CD8-positive, alpha-beta memory T cell (primary cell): ENCODE measurements around the gene IL12A. TPM values are rescaled to one million over a fixed set of nuclear protein-coding genes. Genes with fewer than 3 reads are reported as not detected.

Experiments
- CTCF ChIA-PET: fragments of 350-600 bp; sonication (Branson Sonifier 250); formaldehyde crosslinking; loops from one replicate; lab custom pipeline; 2021; ENCODE audit warnings: antibody characterized with exemption; lab: Charles Lee
- POLR2A ChIA-PET: fragments of 350-600 bp; sonication (Branson Sonifier 250); formaldehyde crosslinking; loops from one replicate; lab custom pipeline; 2021; ENCODE audit warnings: antibody characterized with exemption; lab: Charles Lee
- DNase-seq, 5 donors: peaks; one replicate each; pipeline versions ENCODE4 v3.0.0 to v3.0.0-alpha.2; 2020 to 2022; ENCODE audit warnings: mixed read lengths in 1 of 5
- H3K27ac ChIP-seq: one replicate; pipeline ENCODE4 v1.7.0; 2013; ENCODE audit warnings: low read depth, mild to moderate bottlenecking, low read length, moderate library complexity
- H3K27me3 ChIP-seq: 2 replicates; pipeline ENCODE4 v1.7.0; 2013; ENCODE audit warnings: low read length, mild to moderate bottlenecking; ENCODE audit not compliant: insufficient read depth, poor library complexity, severe bottlenecking
- H3K36me3 ChIP-seq: 2 replicates; pipeline ENCODE4 v1.7.0; 2013; ENCODE audit warnings: mild to moderate bottlenecking, low read length, moderate library complexity; ENCODE audit not compliant: insufficient read depth
- H3K4me1 ChIP-seq: 2 replicates; pipeline ENCODE4 v1.7.0; 2013; ENCODE audit warnings: mild to moderate bottlenecking, low read length, moderate library complexity; ENCODE audit not compliant: insufficient read depth
- H3K4me3 ChIP-seq: 2 replicates; pipeline ENCODE4 v1.7.0; 2013; ENCODE audit warnings: mild to moderate bottlenecking, low read length
- H3K9me3 ChIP-seq: 2 replicates; pipeline ENCODE4 v1.7.0; 2013; ENCODE audit warnings: mild to moderate bottlenecking, low read length
- H3K27ac Mint-ChIP-seq, 8 donors: one replicate each; pipeline ENCODE4 v1.8.0; 2020 to 2021; ENCODE audit warnings: mixed read lengths in 8 of 8, mild to moderate bottlenecking in 6 of 8, inconsistent platforms in 3 of 8, moderate library complexity in 3 of 8
- H3K27me3 Mint-ChIP-seq, 2 donors: one replicate each; pipeline ENCODE4 v1.8.0; 2020 to 2021; ENCODE audit warnings: mixed read lengths in 2 of 2, mild to moderate bottlenecking in 1 of 2, moderate library complexity in 1 of 2
- H3K36me3 Mint-ChIP-seq, 3 donors: one replicate each; pipeline ENCODE4 v1.8.0; 2020 to 2021; ENCODE audit warnings: mixed read lengths in 3 of 3, inconsistent platforms in 1 of 3, mild to moderate bottlenecking in 1 of 3
- H3K4me1 Mint-ChIP-seq, 3 donors: one replicate each; pipeline ENCODE4 v1.8.0; 2020 to 2021; ENCODE audit warnings: mixed read lengths in 3 of 3, inconsistent platforms in 1 of 3, mild to moderate bottlenecking in 1 of 3
- H3K4me3 Mint-ChIP-seq, 7 donors: one replicate each; pipeline ENCODE4 v1.8.0; 2020 to 2021; ENCODE audit warnings: mixed read lengths in 7 of 7, mild to moderate bottlenecking in 6 of 7, moderate library complexity in 4 of 7, inconsistent platforms in 2 of 7
- H3K9me3 Mint-ChIP-seq, 5 donors: one replicate each; pipeline ENCODE4 v1.8.0; 2020 to 2022; ENCODE audit warnings: mixed read lengths in 5 of 5, mild to moderate bottlenecking in 3 of 5, moderate library complexity in 2 of 5, inconsistent platforms in 1 of 5
- polyA plus RNA-seq: library from polyadenylated mRNA; unstranded; fragments of 300-500 nt; fragmentation: Illumina TruSeq; gene quantifications from one replicate; pipeline ENCODE4 v1.2.3, GENCODE V29; 2021
- total RNA-seq, 2 experiments: library from RNA; stranded (reverse); gene quantifications; one replicate each; pipeline ENCODE4 v1.2.3, GENCODE V29; 2021

Gene IL12A
- total and polyA plus RNA-seq, 3 experiments from 2014 or later = 0.79 TPM; not detected in 2

GRCh38 chr3:159951540-159951939, 37.1 kb upstream of the IL12A start:
- no peaks in the 10 kb centered on the region for H3K4me1 Mint-ChIP-seq
- H3K36me3 Mint-ChIP-seq = no peaks in the 10 kb centered on the region
- H3K27ac Mint-ChIP-seq = no peak overlapping the region
- no peak for DNase-seq
- Histone ChIP-seq H3K27me3 (no peaks in the 10 kb centered on the region), H3K36me3 (no peaks in the 10 kb centered on the region), H3K27ac (no peak overlapping the region), H3K4me1 (no peaks in the 10 kb centered on the region), H3K4me3 (no peak overlapping the region), H3K9me3 (no peaks in the 10 kb centered on the region)
- CTCF ChIA-PET = no interaction called here
- H3K27me3 Mint-ChIP-seq = peaks cover 8 to 57% of the 10 kb centered on the region in 2 donors
- no peak overlapping the region for H3K4me3 Mint-ChIP-seq
- POLR2A ChIA-PET = no interaction called here
- no peaks in the 10 kb centered on the region for H3K9me3 Mint-ChIP-seq

DNA sequence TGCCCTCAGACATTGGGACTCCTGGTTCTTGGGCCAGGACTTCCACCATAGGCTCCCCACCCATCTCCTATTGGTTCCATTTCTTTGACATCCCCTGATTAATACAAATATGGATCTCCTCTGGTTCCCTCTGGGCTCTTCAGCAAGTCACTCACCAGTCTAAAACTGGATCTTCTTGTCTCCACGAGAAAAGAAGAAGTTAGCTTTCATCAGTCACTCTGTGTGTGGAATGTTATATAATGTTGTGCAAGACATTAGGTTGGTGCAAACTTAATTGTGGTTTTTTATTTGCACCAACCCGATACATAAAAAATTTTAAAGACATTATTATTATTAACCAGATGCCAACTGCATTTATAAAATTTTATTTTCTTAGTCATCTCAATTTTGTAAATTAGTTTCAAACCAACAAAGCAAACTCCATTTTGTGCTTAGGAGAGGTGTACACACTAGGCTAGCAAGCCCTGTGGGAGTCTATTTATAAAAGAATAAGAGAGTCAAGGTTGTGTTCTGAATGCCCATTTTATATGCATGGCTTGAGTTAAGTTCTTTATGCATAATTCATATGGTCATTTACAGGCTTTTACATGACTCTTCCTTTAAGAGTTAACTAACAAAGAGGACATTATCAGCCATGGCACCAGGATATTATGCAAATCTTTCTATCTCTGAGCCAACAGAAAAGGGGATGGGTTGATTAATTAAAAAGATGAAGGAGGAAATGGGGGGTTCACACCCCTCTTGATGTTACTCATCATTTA, 35.1 kb upstream of the IL12A start:
- Histone ChIP-seq H3K36me3 (no peaks in the 10 kb centered on the region), H3K4me3 (no peak overlapping the region), H3K27ac (no peak overlapping the region), H3K9me3 (no peaks in the 10 kb centered on the region), H3K4me1 (no peaks in the 10 kb centered on the region), H3K27me3 (no peaks in the 10 kb centered on the region)
- no peaks in the 10 kb centered on the region for H3K9me3 Mint-ChIP-seq
- CTCF ChIA-PET = interaction anchor here (1.6 kb wide), 1 partner anchor 11 kb away, joined by 4 read pairs; no protein-coding TSS in a partner anchor
- H3K27me3 Mint-ChIP-seq = peaks cover 6 to 51% of the 10 kb centered on the region in 2 donors
- DNase-seq = no peak
- H3K4me1 Mint-ChIP-seq = no peaks in the 10 kb centered on the region
- H3K27ac Mint-ChIP-seq = no peak overlapping the region
- POLR2A ChIA-PET = no interaction called here
- no peak overlapping the region for H3K4me3 Mint-ChIP-seq
- H3K36me3 Mint-ChIP-seq = no peaks in the 10 kb centered on the region

DNA sequence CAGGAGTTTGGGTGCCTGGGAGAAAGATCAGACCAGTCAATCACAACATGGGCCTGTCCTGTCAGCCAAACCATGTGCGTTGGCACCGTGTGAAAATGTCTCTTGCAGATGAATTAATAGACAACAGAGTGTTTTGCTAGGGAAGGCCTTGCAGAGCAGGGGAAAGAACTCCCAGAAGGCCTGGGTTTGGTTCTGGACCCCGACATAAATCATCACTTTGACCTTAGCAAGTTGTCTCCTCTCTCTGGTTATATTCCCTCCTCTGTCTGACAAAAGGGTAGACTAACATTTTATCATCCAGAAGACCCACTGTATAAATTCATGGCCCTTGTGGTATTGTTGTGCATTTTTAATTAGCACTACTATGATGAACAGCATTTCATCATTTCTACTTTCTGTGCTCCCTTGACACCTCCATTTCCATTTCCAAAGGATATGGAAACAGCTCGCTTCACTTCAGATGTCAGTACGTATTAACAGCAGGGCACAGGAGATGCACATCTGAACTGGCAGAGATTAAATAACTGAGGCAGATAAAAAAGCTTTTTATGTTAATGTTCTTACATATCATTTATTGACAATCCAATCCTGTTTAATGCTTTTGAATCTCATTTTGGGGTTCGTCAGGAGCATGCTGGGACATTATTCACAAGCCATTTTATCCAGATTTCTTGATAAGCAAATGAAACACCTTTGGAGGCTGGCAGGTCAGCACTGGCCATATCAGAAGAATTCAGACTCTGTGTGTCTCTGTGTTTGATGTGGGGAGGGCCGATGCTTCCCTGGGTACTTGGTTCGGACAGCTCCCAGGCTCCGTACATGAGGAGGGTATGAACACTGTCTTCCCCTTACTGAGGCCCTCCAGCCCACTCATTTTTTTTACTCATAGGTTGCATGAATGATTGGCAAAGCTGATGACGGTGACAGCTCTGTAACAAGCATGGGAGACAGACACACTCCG, 28.2 kb upstream of the IL12A start:
- no peaks in the 10 kb centered on the region for H3K9me3 Mint-ChIP-seq
- DNase-seq = no peak
- ChIA-PET POLR2A (no interaction called here), CTCF (no interaction called here)
- Histone ChIP-seq H3K4me3 (no peak overlapping the region), H3K36me3 (no peaks in the 10 kb centered on the region), H3K4me1 (no peaks in the 10 kb centered on the region), H3K9me3 (no peaks in the 10 kb centered on the region), H3K27me3 (no peaks in the 10 kb centered on the region), H3K27ac (no peak overlapping the region)
- H3K27ac Mint-ChIP-seq = no peak overlapping the region
- no peak overlapping the region for H3K4me3 Mint-ChIP-seq
- H3K36me3 Mint-ChIP-seq = no peaks in the 10 kb centered on the region
- no peaks in the 10 kb centered on the region for H3K4me1 Mint-ChIP-seq
- H3K27me3 Mint-ChIP-seq = peaks cover under 1 to 9% of the 10 kb centered on the region in 2 donors

DNA sequence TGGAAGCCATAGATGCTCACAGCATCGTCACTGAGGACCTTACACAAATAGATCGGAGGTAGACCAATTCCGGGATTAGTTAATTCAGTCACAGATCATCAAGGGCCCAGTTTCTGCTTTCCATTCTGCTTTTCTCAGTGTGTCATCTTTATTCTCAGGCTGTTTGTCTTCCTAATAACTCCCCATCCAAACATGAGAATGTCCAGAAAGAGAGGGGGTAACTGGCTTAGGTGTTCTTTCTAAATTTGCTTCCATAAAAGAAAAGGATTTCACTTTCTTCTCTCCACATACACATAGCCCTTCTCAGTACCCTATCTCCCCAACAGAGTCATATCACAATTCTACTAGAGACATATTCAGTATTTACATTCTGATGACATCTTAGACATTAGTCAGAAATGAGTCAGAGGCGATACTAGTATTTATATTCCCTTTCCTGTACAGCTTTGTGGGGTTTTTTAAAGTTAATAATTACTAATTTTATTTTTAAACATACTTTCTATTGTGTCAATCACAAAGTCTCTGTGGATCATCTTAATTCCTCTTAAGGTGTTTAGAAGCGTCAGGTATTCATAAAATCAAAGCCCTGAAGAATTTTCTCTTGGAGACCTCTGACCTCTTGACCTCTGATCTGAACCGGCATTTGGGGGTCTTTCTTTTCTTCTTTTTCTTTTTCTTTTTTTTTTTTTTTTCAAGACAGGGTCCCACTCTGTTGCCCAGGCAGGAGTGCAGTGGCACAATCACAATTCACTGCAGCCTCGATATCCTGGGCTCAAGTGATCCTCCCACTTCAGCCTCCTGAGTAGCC, 24.3 kb upstream of the IL12A start:
- Mint-ChIP-seq H3K27ac (no peak overlapping the region), H3K4me3 (no peak overlapping the region), H3K36me3 (no peaks in the 10 kb centered on the region), H3K27me3 (peaks cover 3 to 7% of the 10 kb centered on the region in 2 donors), H3K4me1 (no peaks in the 10 kb centered on the region), H3K9me3 (no peaks in the 10 kb centered on the region)
- H3K9me3 ChIP-seq = no peaks in the 10 kb centered on the region
- no peaks in the 10 kb centered on the region for H3K27me3 ChIP-seq
- no peaks in the 10 kb centered on the region for H3K36me3 ChIP-seq
- H3K27ac ChIP-seq = no peak overlapping the region
- POLR2A ChIA-PET = no interaction called here
- H3K4me3 ChIP-seq = no peak overlapping the region
- DNase-seq = no peak
- CTCF ChIA-PET = no interaction called here
- H3K4me1 ChIP-seq = no peaks in the 10 kb centered on the region

DNA sequence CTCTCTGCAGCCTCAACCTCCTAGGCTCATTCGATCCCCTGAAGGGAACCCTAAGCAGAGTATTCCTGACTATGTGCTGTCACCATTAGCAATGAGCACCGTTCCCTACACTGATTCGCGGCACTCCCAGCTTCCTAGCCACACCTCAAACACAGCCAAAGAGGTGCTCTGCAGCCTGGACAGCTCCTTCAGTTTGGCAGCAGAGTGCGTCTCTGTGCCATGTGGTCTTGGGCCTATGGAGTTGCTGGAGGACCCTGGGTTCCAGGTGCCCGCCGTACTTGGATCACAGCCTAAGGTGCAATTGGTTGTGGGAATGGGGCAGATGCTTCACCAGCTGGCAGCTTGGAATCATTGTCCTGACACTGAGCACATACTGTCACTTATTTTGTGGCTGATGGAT, 17.3 kb upstream of the IL12A start:
- H3K4me1 Mint-ChIP-seq = no peaks in the 10 kb centered on the region
- no peak overlapping the region for H3K27ac Mint-ChIP-seq

DNA sequence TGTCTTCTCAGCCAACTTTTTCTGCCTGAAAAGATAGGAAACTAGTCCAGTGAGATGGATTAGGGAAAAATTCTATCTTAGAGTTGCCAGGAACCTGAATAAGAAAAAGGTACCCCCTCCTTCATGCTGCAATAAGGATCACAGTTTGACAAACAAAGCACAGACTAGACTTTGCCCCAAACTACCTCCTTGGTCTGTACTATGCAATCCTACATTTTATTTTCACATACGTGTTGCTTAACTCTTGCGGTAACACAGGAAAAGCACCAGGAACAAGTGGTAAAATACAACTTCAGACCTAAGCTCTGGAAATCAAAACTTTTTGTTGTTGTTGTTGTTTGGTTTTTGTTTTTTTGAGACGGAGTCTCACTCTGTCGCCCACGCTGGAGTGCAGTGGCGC, 11.3 kb upstream of the IL12A start:
- H3K9me3 Mint-ChIP-seq = peaks cover 0 to 5% (median 0%) of the 10 kb centered on the region in 5 donors
- CTCF ChIA-PET = no interaction called here

More for the DNA sequence above, 17.3 kb upstream of the IL12A start:
- CTCF ChIA-PET = no interaction called here
- Mint-ChIP-seq H3K4me3 (no peak overlapping the region), H3K27me3 (peaks cover 8 to 30% of the 10 kb centered on the region in 2 donors), H3K9me3 (no peaks in the 10 kb centered on the region), H3K36me3 (no peaks in the 10 kb centered on the region)
- no peak overlapping the region for H3K27ac ChIP-seq
- H3K36me3 ChIP-seq = no peaks in the 10 kb centered on the region
- POLR2A ChIA-PET = no interaction called here
- no peaks in the 10 kb centered on the region for H3K27me3 ChIP-seq
- H3K4me3 ChIP-seq = no peak overlapping the region
- no peaks in the 10 kb centered on the region for H3K4me1 ChIP-seq
- no peak for DNase-seq
- no peaks in the 10 kb centered on the region for H3K9me3 ChIP-seq

DNA sequence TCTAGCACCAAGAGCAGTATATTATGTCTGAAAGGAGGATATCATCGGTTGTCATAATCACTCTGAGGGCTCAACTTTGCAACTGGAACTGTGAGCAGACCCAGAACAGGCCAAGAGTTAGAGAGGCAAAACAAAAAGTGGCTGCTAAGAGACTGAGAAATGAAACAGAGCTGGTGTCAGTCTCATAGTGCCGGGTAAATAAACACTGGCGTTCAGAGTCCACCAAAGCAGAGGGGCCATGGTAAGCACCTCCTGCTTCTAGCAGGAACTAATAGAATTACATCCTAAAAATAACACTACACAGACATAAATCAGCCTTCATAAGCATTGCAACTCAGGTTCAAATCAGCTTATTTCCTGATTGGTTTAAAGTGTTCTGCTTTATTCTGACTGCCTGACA, 10.3 kb upstream of the IL12A start:
- Histone ChIP-seq H3K9me3 (no peaks in the 10 kb centered on the region), H3K4me3 (no peak overlapping the region), H3K4me1 (no peaks in the 10 kb centered on the region), H3K27me3 (peaks cover 6% of the 10 kb centered on the region), H3K27ac (no peak overlapping the region), H3K36me3 (no peaks in the 10 kb centered on the region)
- H3K4me3 Mint-ChIP-seq = no peak overlapping the region
- peaks cover 0 to 5% (median 0%) of the 10 kb centered on the region in 5 donors for H3K9me3 Mint-ChIP-seq
- H3K36me3 Mint-ChIP-seq = no peaks in the 10 kb centered on the region
- H3K27me3 Mint-ChIP-seq = peaks cover 14 to 62% of the 10 kb centered on the region in 2 donors
- H3K27ac Mint-ChIP-seq = no peak overlapping the region
- CTCF ChIA-PET = no interaction called here
- POLR2A ChIA-PET = no interaction called here
- no peaks in the 10 kb centered on the region for H3K4me1 Mint-ChIP-seq
- no peak for DNase-seq

More for the DNA sequence above, 11.3 kb upstream of the IL12A start:
- H3K9me3 ChIP-seq = no peaks in the 10 kb centered on the region
- DNase-seq = no peak
- no peaks in the 10 kb centered on the region for H3K4me1 ChIP-seq
- H3K27ac Mint-ChIP-seq = no peak overlapping the region
- no peaks in the 10 kb centered on the region for H3K36me3 Mint-ChIP-seq
- H3K27ac ChIP-seq = no peak overlapping the region
- no peaks in the 10 kb centered on the region for H3K36me3 ChIP-seq
- no peaks in the 10 kb centered on the region for H3K4me1 Mint-ChIP-seq
- H3K27me3 Mint-ChIP-seq = peaks cover 11 to 60% of the 10 kb centered on the region in 2 donors
- no peak overlapping the region for H3K4me3 ChIP-seq
- H3K27me3 ChIP-seq = peaks cover 6% of the 10 kb centered on the region
- POLR2A ChIA-PET = no interaction called here
- H3K4me3 Mint-ChIP-seq = no peak overlapping the region
